NCI-H1417 treated with DMSO at 0.1 percent for 48 hours (cell line): ENCODE measurements around the gene KIF16B.

Source experiments
- DNase-seq: peaks from one replicate; lab custom pipeline; 2025; lab: John Stamatoyannopoulos, UW

KIF16B gene

GRCh38 chr20:16352321-16352720 is 220.9 kb downstream of the KIF16B start:
- no peak for DNase-seq

GRCh38 chr20:16351415-16351814 is 221.8 kb downstream of the KIF16B start:
- DNase-seq: no peak

DNA sequence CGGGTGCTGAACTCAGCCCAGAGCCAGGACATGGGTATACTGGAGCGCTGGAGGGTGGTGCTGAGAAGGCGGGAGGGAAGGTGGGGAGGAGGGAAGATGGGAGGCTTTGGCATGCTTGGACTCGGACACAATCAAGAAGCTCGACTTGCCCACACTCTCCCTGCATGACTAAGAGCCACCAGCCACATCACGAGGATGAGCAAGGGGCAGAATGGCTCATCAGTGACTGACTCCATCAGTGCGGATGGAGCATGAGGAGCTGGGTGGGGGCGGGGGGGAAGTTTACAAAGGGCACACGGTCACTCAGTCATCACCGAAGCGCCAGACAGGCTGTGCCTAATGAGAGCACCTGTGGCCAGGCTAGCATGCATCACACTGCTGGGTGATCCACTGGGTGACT is 222.8 kb downstream of the KIF16B start:
- DNase-seq: no peak

GRCh38 chr20:16349523-16350260 is 223.6 kb downstream of the KIF16B start:
- DNase-seq: no peak

DNA sequence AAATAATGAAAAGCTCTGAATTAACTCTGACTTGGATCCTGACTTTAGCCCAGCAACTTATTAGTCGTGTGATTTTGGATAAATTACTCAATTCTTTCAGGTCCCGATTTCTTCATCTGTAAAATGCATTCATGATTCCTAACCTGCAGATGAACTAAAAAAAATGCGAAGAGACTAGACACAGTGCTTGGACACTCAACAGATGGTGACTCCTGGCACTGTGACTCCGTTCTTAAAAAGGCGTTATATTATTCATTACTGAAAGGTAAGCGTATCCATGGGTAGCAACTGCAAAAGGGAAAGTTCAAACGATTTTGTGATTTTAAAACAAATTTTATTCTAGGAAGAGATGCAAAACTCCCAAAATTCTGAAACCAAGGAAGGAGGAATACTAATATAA is 226.3 kb downstream of the KIF16B start:
- DNase-seq: no peak

GRCh38 chr20:16337707-16338106 is 235.5 kb downstream of the KIF16B start:
- DNase-seq: no peak

GRCh38 chr20:16327606-16328005 is 245.6 kb downstream of the KIF16B start:
- DNase-seq: no peak

DNA sequence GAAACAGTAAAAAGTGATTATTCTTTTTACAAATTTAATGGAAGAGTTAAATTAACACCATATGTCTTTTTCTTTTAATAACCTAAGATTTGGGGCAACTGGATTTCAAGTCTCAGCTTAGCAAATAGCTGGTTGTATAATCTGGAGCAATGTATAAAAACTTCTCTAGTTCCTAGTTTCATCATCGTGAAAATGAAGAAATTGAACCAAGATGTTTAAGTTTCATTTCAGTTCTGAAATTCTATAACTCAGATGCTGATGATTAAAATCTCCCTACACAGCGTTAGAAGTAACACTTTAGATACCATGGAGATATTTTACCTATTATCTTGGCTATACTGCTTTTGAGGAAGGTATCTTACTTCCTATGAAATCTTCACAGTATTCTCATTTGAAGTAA is 252.0 kb downstream of the KIF16B start:
- DNase-seq: no peak

DNA sequence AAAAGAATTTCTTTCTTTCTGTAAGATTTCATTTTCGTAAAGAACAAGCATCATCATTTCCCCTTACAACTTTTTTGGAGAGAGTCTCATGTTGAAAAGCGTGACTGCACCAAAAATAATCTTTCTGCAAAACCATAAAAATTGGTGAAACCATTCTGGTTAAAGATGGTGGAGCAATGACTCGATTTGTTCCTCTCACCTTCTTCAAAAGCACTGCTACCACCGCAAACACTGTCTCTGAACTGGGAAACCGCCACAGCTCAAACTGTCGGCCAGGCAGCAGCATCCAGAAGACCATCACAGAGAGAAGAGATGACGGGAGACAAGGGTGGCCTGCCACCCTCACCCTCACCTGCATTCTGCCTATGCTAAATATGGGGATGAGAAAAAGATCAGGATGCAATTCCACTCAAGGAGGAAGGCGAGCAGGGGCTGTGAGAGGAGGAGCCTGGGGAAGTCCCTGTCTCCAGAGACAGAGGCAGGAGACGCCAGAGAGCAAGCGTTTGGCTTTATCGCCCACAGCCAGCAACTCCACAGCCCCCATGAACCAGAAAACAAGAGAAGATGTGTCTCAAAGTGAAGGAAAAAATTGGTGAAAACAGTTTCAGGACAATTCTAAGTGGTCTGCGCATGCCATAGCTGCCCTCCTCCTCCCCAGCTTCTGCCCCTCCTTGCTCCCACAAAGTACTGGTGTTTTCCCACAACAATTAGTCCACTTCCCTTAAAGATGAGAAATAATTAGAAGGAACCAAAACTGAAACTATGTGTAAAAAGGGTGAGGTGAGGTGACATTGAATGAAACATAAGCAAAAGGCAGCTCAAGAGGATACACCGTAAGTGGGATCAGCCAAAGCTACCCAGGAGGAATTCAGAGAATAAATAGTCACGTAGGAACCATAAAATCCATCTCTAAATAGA is 255.5 kb downstream of the KIF16B start:
- no peak for DNase-seq

DNA sequence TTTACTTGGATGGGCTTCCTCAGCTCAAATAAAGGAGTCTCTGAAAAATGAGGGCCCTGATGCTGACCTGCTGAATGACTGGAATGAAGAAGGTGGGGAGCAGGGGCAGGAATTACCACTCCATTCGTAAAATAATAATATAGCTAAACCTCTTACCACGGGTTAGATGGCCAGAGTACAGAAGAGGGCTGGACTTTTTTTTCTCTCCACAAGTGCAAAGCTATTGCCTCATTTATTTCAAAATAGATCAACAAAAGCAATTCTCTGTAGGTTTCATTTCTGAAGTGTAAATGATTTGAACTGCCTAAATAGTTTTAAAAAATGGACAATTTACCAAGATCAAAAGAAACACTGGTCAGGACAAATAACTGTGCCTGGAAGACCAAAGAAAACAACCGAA is 256.7 kb downstream of the KIF16B start:
- no peak for DNase-seq

DNA sequence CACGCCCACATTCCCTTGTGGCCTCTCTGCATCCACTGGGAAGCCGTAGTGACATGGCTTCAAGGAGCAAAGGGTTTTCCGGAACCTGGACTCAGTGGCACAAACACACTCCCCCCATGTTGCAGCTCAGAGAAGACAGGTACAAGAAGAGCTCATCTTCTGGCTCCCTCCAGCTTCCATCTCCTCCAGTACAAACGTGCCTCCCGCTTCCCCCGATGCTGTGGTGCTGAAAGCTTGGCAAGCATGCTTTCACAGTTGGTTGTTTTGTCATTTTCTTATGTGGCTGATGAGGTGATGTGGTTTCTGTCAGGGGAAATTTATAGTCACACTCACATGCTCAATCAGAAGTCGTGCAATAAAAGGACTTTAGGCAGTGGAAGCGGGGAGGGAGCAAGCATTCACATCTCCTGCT is 258.5 kb downstream of the KIF16B start:
- no peak for DNase-seq

GRCh38 chr20:16314320-16314719 is 258.9 kb downstream of the KIF16B start:
- DNase-seq: no peak

DNA sequence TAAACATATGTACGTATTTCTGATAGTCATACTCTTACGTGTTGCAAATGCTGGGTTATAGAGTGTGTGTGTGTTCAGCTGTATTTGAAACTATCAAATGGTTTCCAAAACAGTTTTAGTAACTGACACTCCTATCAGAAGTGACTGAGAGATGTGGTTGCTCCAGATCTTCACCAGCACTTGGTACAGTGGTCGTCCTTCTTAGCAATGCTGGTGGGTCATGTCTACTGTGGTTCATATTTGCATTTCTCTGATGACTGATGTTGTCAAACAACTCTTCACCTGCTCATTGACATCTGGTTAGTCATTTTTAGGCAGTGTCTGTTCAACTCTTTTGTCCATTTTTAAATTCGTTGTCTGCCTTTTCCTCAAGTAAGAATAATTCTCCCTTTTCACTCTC is 259.3 kb downstream of the KIF16B start:
- no peak for DNase-seq

GRCh38 chr20:16312998-16313397 is 260.2 kb downstream of the KIF16B start:
- DNase-seq: no peak

- no peak for DNase-seq
Measured at GRCh38 chr20:16311756-16312155, 261.5 kb downstream of the KIF16B start.

DNA sequence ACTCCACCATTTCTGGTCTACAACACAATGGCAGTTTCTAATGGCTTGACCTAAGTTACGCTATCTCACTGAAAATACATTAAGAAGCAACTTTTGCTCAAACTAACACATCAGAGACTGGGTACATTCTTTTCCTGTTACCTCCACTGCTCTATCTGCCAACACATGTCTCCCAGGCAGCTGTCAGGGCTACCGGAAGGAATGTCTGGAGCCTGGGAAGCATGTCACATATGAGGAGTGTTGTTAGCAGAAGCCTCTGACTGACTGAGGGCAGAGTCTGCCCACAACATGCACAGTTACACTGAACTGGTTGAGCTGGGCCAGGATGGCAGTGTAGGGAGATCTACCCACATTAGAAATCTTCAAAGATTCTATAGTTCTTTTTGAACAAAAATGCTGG is 264.5 kb downstream of the KIF16B start:
- DNase-seq: no peak

- no peak for DNase-seq
Measured at GRCh38 chr20:16302818-16303217, 270.4 kb downstream of the KIF16B start.

GRCh38 chr20:16301986-16302385 is 271.3 kb downstream of the KIF16B start:
- no peak for DNase-seq

GRCh38 chr20:16299897-16300296 is 273.4 kb downstream of the KIF16B start:
- no peak for DNase-seq

- DNase-seq: no peak
Measured at GRCh38 chr20:16296931-16297330, 276.3 kb downstream of the KIF16B start.

- DNase-seq: no peak
Measured at GRCh38 chr20:16295534-16295933, 277.7 kb downstream of the KIF16B start.

DNA sequence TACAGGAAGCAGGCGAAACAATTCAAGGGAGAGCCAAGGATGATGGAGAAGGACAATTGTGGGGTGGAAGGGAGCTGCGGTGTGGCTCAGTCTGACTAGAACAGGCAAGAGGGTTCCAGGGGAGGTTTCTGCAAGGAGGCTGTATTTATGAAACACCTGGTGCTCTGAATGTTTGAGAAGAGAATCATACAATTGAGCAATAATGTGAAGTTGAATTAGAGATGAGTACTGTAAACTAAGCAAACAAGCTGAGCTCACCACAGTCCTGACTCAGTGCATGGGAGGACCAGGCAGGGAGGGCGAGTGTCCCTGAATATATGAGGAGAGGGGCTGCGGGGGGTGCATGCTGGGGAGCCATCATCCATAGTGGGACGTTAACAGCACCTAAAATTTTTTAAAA is 279.7 kb downstream of the KIF16B start:
- DNase-seq: no peak

GRCh38 chr20:16292226-16292880 is 280.9 kb downstream of the KIF16B start:
- no peak for DNase-seq
